DND-41 (cell line): ENCODE results near the gene PRDM2.

Source experiments
- ATAC-seq: fragments of 200-7000 bp; cut with Tn5 transposase; 3 replicates; pipeline ENCODE4 v1.9.1; 2021; ENCODE audit warnings: low read depth; ENCODE audit not compliant: insufficient read depth
- DNase-seq: peaks from one replicate; pipeline ENCODE4 v3.0.0-alpha.2; 2020
- H2AFZ ChIP-seq: 2 replicates; pipeline ENCODE4 v1.6.0; 2012; ENCODE audit warnings: low read depth, low read length
- H3K27ac ChIP-seq: 2 replicates; pipeline ENCODE4 v1.5.1; 2012; ENCODE audit warnings: low read length, inconsistent platforms
- H3K27me3 ChIP-seq: fragments of 200-600 bp; sonication (generic); 2 replicates; pipeline ENCODE4 v1.6.0; 2012; ENCODE audit warnings: low read length, mild to moderate bottlenecking, inconsistent platforms; ENCODE audit not compliant: insufficient read depth, poor library complexity
- H3K36me3 ChIP-seq: 2 replicates; pipeline ENCODE4 v1.5.1; 2012; ENCODE audit warnings: low read length, inconsistent platforms; ENCODE audit not compliant: insufficient read depth
- H3K4me1 ChIP-seq: 2 replicates; pipeline ENCODE4 v1.5.1; 2012; ENCODE audit warnings: mild to moderate bottlenecking, low read length; ENCODE audit not compliant: insufficient read depth
- H3K4me2 ChIP-seq: 2 replicates; pipeline ENCODE4 v1.6.0; 2012; ENCODE audit warnings: mild to moderate bottlenecking, moderate library complexity, low read length, inconsistent platforms; ENCODE audit not compliant: insufficient read depth
- H3K4me3 ChIP-seq, 2 experiments: fragments of 200-600 bp in 1 of 2; shearing (Covaris generic) in 1 of 2; 2 replicates each; pipeline ENCODE4 v1.5.1; 2012 to 2016; ENCODE audit warnings: inconsistent platforms in 2 of 2, low read length in 2 of 2, mild to moderate bottlenecking in 2 of 2, low read depth in 1 of 2, moderate library complexity in 1 of 2
- H3K79me2 ChIP-seq: 2 replicates; pipeline ENCODE4 v1.6.0; 2012; ENCODE audit warnings: low read length, inconsistent platforms; ENCODE audit not compliant: insufficient read depth
- H3K9ac ChIP-seq: 2 replicates; pipeline ENCODE4 v1.6.0; 2012; ENCODE audit warnings: low read depth, mild to moderate bottlenecking, inconsistent platforms, low read length, moderate library complexity
- H3K9me3 ChIP-seq: 2 replicates; pipeline ENCODE4 v1.5.1; 2012; ENCODE audit warnings: low read length, moderate library complexity, mild to moderate bottlenecking, inconsistent platforms; ENCODE audit not compliant: insufficient read depth, severe bottlenecking
- H4K20me1 ChIP-seq: 2 replicates; pipeline ENCODE4 v1.6.0; 2012; ENCODE audit warnings: low read length; ENCODE audit not compliant: insufficient read depth
- CTCF ChIP-seq: IDR thresholded peaks from 2 replicates; pipeline ENCODE4 v1.5.1; 2012; ENCODE audit warnings: borderline replicate concordance, low read length, moderate library complexity, mild to moderate bottlenecking; ENCODE audit not compliant: poor library complexity, severe bottlenecking; ENCODE audit errors: extremely low read depth
- EZH2 ChIP-seq: IDR thresholded peaks from 3 replicates; pipeline ENCODE4 v1.6.1; 2012; ENCODE audit warnings: borderline replicate concordance, low read depth, mild to moderate bottlenecking, moderate library complexity, low read length, inconsistent platforms; ENCODE audit not compliant: severe bottlenecking

The PRDM2 gene

GRCh38 chr1:13792419-13792818 lies 92.4 kb downstream of the PRDM2 start:
- Histone ChIP-seq H3K9ac (no peak overlapping the region), H3K27me3 (no peaks in the 10 kb centered on the region), H3K79me2 (peaks cover 37% of the 10 kb centered on the region), H3K27ac (no peak overlapping the region), H3K9me3 (no peaks in the 10 kb centered on the region), H3K4me1 (no peaks in the 10 kb centered on the region), H2AFZ (no peak overlapping the region), H3K4me2 (no peak overlapping the region), H4K20me1 (peaks cover 47% of the 10 kb centered on the region), H3K4me3 (no peak overlapping the region), H3K36me3 (peaks cover 35% of the 10 kb centered on the region)
- TF ChIP-seq CTCF: no peak
- TF ChIP-seq EZH2: no peak
- ATAC-seq (no peak), DNase-seq (no peak)

- H2AFZ ChIP-seq: no peak overlapping the region
- TF ChIP-seq CTCF (no peak), EZH2 (no peak)
- H3K9me3 ChIP-seq: no peaks in the 10 kb centered on the region
- no peaks in the 10 kb centered on the region for H3K27me3 ChIP-seq
- H3K9ac ChIP-seq: no peak overlapping the region
- H3K4me1 ChIP-seq: no peaks in the 10 kb centered on the region
- no peak overlapping the region for H3K27ac ChIP-seq
- no peak for ATAC-seq
- no peak overlapping the region for H3K4me2 ChIP-seq
- peaks cover 47% of the 10 kb centered on the region for H4K20me1 ChIP-seq
- H3K36me3 ChIP-seq: peaks cover 29% of the 10 kb centered on the region
- DNase-seq: no peak
- H3K79me2 ChIP-seq: peaks cover 30% of the 10 kb centered on the region
- no peak overlapping the region for H3K4me3 ChIP-seq
These were observed 93.2 kb downstream of the PRDM2 start for GRCh38 chr1:13793088-13793730.

GRCh38 chr1:13794231-13795187 lies 94.5 kb downstream of the PRDM2 start:
- DNase-seq: no peak
- Histone ChIP-seq H3K9ac (no peak overlapping the region), H3K9me3 (no peaks in the 10 kb centered on the region), H3K36me3 (peaks cover 17% of the 10 kb centered on the region; the same call in 1 of the 2 replicates), H4K20me1 (peaks cover 39% of the 10 kb centered on the region), H3K4me2 (no peak overlapping the region), H3K4me1 (no peaks in the 10 kb centered on the region), H3K79me2 (peaks cover 19% of the 10 kb centered on the region), H2AFZ (no peak overlapping the region), H3K4me3 (no peak overlapping the region), H3K27me3 (no peaks in the 10 kb centered on the region), H3K27ac (no peak overlapping the region)
- TF ChIP-seq EZH2: no peak
- ATAC-seq: no peak

- peaks cover 11% of the 10 kb centered on the region; the same call in 1 of the 2 replicates for H3K36me3 ChIP-seq
- H3K4me1 ChIP-seq: no peaks in the 10 kb centered on the region
- DNase-seq: no peak
- H3K27me3 ChIP-seq: no peaks in the 10 kb centered on the region
- H3K4me2 ChIP-seq: no peak overlapping the region
- H2AFZ ChIP-seq: no peak overlapping the region
- H3K4me3 ChIP-seq: no peak overlapping the region
- H3K9me3 ChIP-seq: no peaks in the 10 kb centered on the region
- ATAC-seq: no peak
- peaks cover 6% of the 10 kb centered on the region for H3K79me2 ChIP-seq
- TF ChIP-seq CTCF: no peak
- TF ChIP-seq EZH2: no peak
- H3K9ac ChIP-seq: no peak overlapping the region
- no peak overlapping the region for H3K27ac ChIP-seq
- H4K20me1 ChIP-seq: peaks cover 43% of the 10 kb centered on the region
These were observed 97.4 kb downstream of the PRDM2 start for GRCh38 chr1:13797397-13797796.
